Neural cell (in vitro differentiated cells): ENCODE results near the gene BRF1. TPM values are rescaled to one million over a fixed set of nuclear protein-coding genes. Genes with fewer than 3 reads are reported as not detected.

Experiments
- H2AFZ ChIP-seq: fragments of 200-600, 300-800 bp; sonication (generic), shearing (Covaris generic); 2 replicates; pipeline ENCODE4 v1.6.0; 2014; ENCODE audit warnings: low read depth, mild to moderate bottlenecking, antibody characterized with exemption, low read length, moderate library complexity
- H3F3A ChIP-seq: fragments of 200-600 bp; shearing (Covaris generic); 2 replicates; pipeline ENCODE4 v1.6.1; 2016; ENCODE audit warnings: mild to moderate bottlenecking, moderate library complexity, mixed read lengths, antibody characterized with exemption, low read length; ENCODE audit not compliant: insufficient read depth, poor library complexity, severe bottlenecking
- H3K27ac ChIP-seq: fragments of 200-600, 300-800 bp; sonication (generic), shearing (Covaris generic); 2 replicates; pipeline ENCODE4 v1.5.1; 2014; ENCODE audit warnings: mild to moderate bottlenecking, low read length, moderate library complexity
- H3K27me3 ChIP-seq: fragments of 300-800, 200-600 bp; sonication (generic), shearing (Covaris generic); 2 replicates; pipeline ENCODE4 v1.6.0; 2014; ENCODE audit warnings: mild to moderate bottlenecking, low read depth, low read length, moderate library complexity; ENCODE audit not compliant: insufficient read depth
- H3K36me3 ChIP-seq: fragments of 300-800, 200-600 bp; sonication (generic), shearing (Covaris generic); 2 replicates; pipeline ENCODE4 v1.5.1; 2014; ENCODE audit warnings: mild to moderate bottlenecking, antibody characterized with exemption, low read length, moderate library complexity; ENCODE audit not compliant: insufficient read depth
- H3K4me2 ChIP-seq: fragments of 300-800, 200-600 bp; sonication (generic), shearing (Covaris generic); 2 replicates; pipeline ENCODE4 v1.6.0; 2014; ENCODE audit warnings: mild to moderate bottlenecking, low read length
- H3K4me3 ChIP-seq: fragments of 300-800, 200-600 bp; sonication (generic), shearing (Covaris generic); 2 replicates; pipeline ENCODE4 v1.5.1; 2014; ENCODE audit warnings: mild to moderate bottlenecking, low read length, moderate library complexity
- H3K79me2 ChIP-seq: fragments of 200-600 bp; shearing (Covaris generic); replicated peaks from 2 replicates; pipeline ENCODE4 v1.6.0; 2014; ENCODE audit warnings: mild to moderate bottlenecking, low read length, moderate library complexity; ENCODE audit not compliant: insufficient read depth
- H3K9ac ChIP-seq: fragments of 300-800, 200-600 bp; sonication (generic), shearing (Covaris generic); 2 replicates; pipeline ENCODE4 v1.6.1; 2016; ENCODE audit warnings: mild to moderate bottlenecking, low read length, mixed read lengths
- H3K9me2 ChIP-seq: fragments of 200-600 bp; shearing (Covaris generic); 2 replicates; pipeline ENCODE4 v1.6.1; 2016; ENCODE audit warnings: mild to moderate bottlenecking, low read length, mixed read lengths; ENCODE audit not compliant: insufficient read depth
- H3K9me3 ChIP-seq: fragments of 200-600, 300-800 bp; sonication (generic), shearing (Covaris generic); 2 replicates; pipeline ENCODE4 v1.6.1; 2016; ENCODE audit warnings: mild to moderate bottlenecking, mixed run types, low read length, moderate library complexity, mixed read lengths
- H4K20me1 ChIP-seq: fragments of 200-600 bp; shearing (Covaris generic); 2 replicates; pipeline ENCODE4 v1.6.1; 2016; ENCODE audit warnings: mild to moderate bottlenecking, mixed run types; ENCODE audit not compliant: insufficient read depth
- CTCF ChIP-seq: fragments of 450-650 bp; IDR thresholded peaks from 2 replicates; pipeline ENCODE4 v1.5.1; 2014; ENCODE audit warnings: antibody characterized with exemption, mild to moderate bottlenecking, moderate library complexity; ENCODE audit not compliant: poor library complexity, severe bottlenecking
- EP300 ChIP-seq: fragments of 450-650 bp; conservative IDR thresholded peaks from 2 replicates; pipeline ENCODE4 v1.6.1; 2014; ENCODE audit warnings: antibody characterized with exemption, mild to moderate bottlenecking, moderate library complexity; ENCODE audit not compliant: poor library complexity, severe bottlenecking
- EZH2 ChIP-seq: fragments of 200-600, 300-800 bp; shearing (Covaris generic), sonication (generic); IDR thresholded peaks from 2 replicates; pipeline ENCODE4 v1.6.1; 2014; ENCODE audit warnings: antibody characterized with exemption, low read length, borderline replicate concordance, mild to moderate bottlenecking; ENCODE audit not compliant: insufficient read depth, poor library complexity, severe bottlenecking
- MXI1 ChIP-seq: fragments of 450-650 bp; conservative IDR thresholded peaks from 2 replicates; pipeline ENCODE4 v1.6.1; 2014; ENCODE audit warnings: antibody characterized with exemption, mild to moderate bottlenecking; ENCODE audit not compliant: poor library complexity, severe bottlenecking
- POLR2AphosphoS5 ChIP-seq: IDR thresholded peaks from 2 replicates; pipeline ENCODE4 v1.6.1; 2012
- RAD21 ChIP-seq: fragments of 450-650 bp; conservative IDR thresholded peaks from 2 replicates; pipeline ENCODE4 v1.6.1; 2014; ENCODE audit warnings: antibody characterized with exemption, mild to moderate bottlenecking, moderate library complexity
- REST ChIP-seq: IDR thresholded peaks from 2 replicates; pipeline ENCODE4 v1.6.1; 2012; ENCODE audit warnings: borderline replicate concordance
- SMC3 ChIP-seq: fragments of 450-650 bp; conservative IDR thresholded peaks from 2 replicates; pipeline ENCODE4 v1.6.1; 2014; ENCODE audit warnings: antibody characterized with exemption, mild to moderate bottlenecking, moderate library complexity; ENCODE audit not compliant: poor library complexity
- TAF1 ChIP-seq: IDR thresholded peaks from 2 replicates; pipeline ENCODE4 v1.6.1; 2012; ENCODE audit warnings: low read depth
- polyA plus RNA-seq: library from polyadenylated mRNA; depleted of rRNA; stranded (reverse); fragments of >200 nt; gene quantifications from 2 replicates; pipeline ENCODE4 v1.2.3, GENCODE V29; 2014

The BRF1 gene
- polyA plus RNA-seq, 1 donor from 2014 or later, result 69.4 TPM

GRCh38 chr14:105224845-105225570, 75.8 kb downstream of the BRF1 start:
- no peaks in the 10 kb centered on the region for H4K20me1 ChIP-seq
- H3K36me3 ChIP-seq, result peaks cover 16% of the 10 kb centered on the region
- H3K4me3 ChIP-seq, result no peak overlapping the region
- H3K9ac ChIP-seq, result no peak overlapping the region
- H3F3A ChIP-seq, result no peaks in the 10 kb centered on the region
- no peak overlapping the region for H2AFZ ChIP-seq
- no peaks in the 10 kb centered on the region for H3K9me3 ChIP-seq
- TF ChIP-seq POLR2AphosphoS5 (no peak), TAF1 (no peak), MXI1 (no peak), RAD21 (no peak)
- H3K79me2 ChIP-seq, result no peaks in the 10 kb centered on the region
- no peaks in the 10 kb centered on the region for H3K9me2 ChIP-seq
- H3K27me3 ChIP-seq, result no peaks in the 10 kb centered on the region
- no peak overlapping the region for H3K4me2 ChIP-seq
- no peak overlapping the region for H3K27ac ChIP-seq

GRCh38 chr14:105223770-105224544, 76.8 kb downstream of the BRF1 start:
- no peaks in the 10 kb centered on the region for H4K20me1 ChIP-seq
- no peak for TF ChIP-seq EZH2
- no peak for TF ChIP-seq POLR2AphosphoS5
- H3K9me2 ChIP-seq, result no peaks in the 10 kb centered on the region
- no peaks in the 10 kb centered on the region for H3K9me3 ChIP-seq
- no peak overlapping the region for H3K4me2 ChIP-seq
- no peaks in the 10 kb centered on the region for H3K27me3 ChIP-seq
- H3K79me2 ChIP-seq, result no peaks in the 10 kb centered on the region
- no peak overlapping the region for H3K27ac ChIP-seq
- peaks cover 16% of the 10 kb centered on the region for H3K36me3 ChIP-seq
- no peak overlapping the region for H3K4me3 ChIP-seq
- no peak overlapping the region for H3K9ac ChIP-seq
- H3F3A ChIP-seq, result no peaks in the 10 kb centered on the region
- no peak overlapping the region for H2AFZ ChIP-seq

GRCh38 chr14:105223260-105223659, 77.5 kb downstream of the BRF1 start:
- Histone ChIP-seq H2AFZ (no peak overlapping the region), H3K36me3 (peaks cover 16% of the 10 kb centered on the region), H3K9ac (no peak overlapping the region), H3K79me2 (no peaks in the 10 kb centered on the region), H3K4me2 (no peak overlapping the region), H3K9me3 (no peaks in the 10 kb centered on the region), H3K9me2 (no peaks in the 10 kb centered on the region), H3F3A (no peaks in the 10 kb centered on the region), H3K27ac (no peak overlapping the region), H3K4me3 (no peak overlapping the region), H4K20me1 (no peaks in the 10 kb centered on the region), H3K27me3 (no peaks in the 10 kb centered on the region)
- no peak for TF ChIP-seq MXI1
- TF ChIP-seq EP300, result no peak
- TF ChIP-seq SMC3, result no peak
- TF ChIP-seq RAD21, result no peak
- TF ChIP-seq EZH2, result no peak
- no peak for TF ChIP-seq POLR2AphosphoS5
- TF ChIP-seq TAF1, result no peak
- no peak for TF ChIP-seq CTCF
- no peak for TF ChIP-seq REST
